ENCODE results near the gene MT1M.

GRCh38 chr16:56682703-56683397 lies 50.4 kb downstream of the MT1M start:
- TF ChIP-seq, protein P1, sequence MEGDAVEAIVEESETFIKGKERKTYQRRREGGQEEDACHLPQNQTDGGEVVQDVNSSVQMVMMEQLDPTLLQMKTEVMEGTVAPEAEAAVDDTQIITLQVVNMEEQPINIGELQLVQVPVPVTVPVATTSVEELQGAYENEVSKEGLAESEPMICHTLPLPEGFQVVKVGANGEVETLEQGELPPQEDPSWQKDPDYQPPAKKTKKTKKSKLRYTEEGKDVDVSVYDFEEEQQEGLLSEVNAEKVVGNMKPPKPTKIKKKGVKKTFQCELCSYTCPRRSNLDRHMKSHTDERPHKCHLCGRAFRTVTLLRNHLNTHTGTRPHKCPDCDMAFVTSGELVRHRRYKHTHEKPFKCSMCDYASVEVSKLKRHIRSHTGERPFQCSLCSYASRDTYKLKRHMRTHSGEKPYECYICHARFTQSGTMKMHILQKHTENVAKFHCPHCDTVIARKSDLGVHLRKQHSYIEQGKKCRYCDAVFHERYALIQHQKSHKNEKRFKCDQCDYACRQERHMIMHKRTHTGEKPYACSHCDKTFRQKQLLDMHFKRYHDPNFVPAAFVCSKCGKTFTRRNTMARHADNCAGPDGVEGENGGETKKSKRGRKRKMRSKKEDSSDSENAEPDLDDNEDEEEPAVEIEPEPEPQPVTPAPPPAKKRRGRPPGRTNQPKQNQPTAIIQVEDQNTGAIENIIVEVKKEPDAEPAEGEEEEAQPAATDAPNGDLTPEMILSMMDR (IDR thresholded peaks at IDR 0.05) = no peak
- TF ChIP-seq EP300 (IDR thresholded peaks at IDR 0.05; ENCODE audit: low read depth) (no peak), POLR2A (IDR thresholded peaks at IDR 0.05) (no peak)
